HepG2 (cell line): ENCODE measurements around the gene PRM2. TPM values are rescaled to one million over a fixed set of nuclear protein-coding genes. Genes with fewer than 3 reads are reported as not detected.

Source experiments
- CREB3 ChIP-seq: sonication (generic); formaldehyde crosslinking; IDR thresholded peaks from 2 replicates; pipeline ENCODE4 v1.5.0; 2020; ENCODE audit warnings: missing genetic modification reagents
- ETV5 ChIP-seq: IDR thresholded peaks from 2 replicates; pipeline ENCODE4 v1.6.1; 2018; ENCODE audit warnings: missing biosample characterization, missing genetic modification reagents, inconsistent platforms, borderline replicate concordance
- HOMEZ ChIP-seq: IDR thresholded peaks from 2 replicates; pipeline ENCODE4 v1.6.1; 2016; ENCODE audit warnings: low read depth
- NFYB ChIP-seq: sonication (generic); formaldehyde crosslinking; IDR thresholded peaks from 2 replicates; pipeline ENCODE4 v1.4.0; 2020; ENCODE audit warnings: missing genetic modification reagents
- PHF20 ChIP-seq: sonication (generic); formaldehyde crosslinking; IDR thresholded peaks from 2 replicates; pipeline ENCODE4 v1.5.0; 2020; ENCODE audit warnings: mild to moderate bottlenecking, missing genetic modification reagents
- POLR2AphosphoS5 ChIP-seq: IDR thresholded peaks from 2 replicates; pipeline ENCODE4 v1.6.1; 2012; ENCODE audit warnings: low read depth, low read length
- RARG ChIP-seq: sonication (generic); formaldehyde crosslinking; IDR thresholded peaks from 2 replicates; pipeline ENCODE4 v1.4.0; 2020; ENCODE audit warnings: low read depth, mild to moderate bottlenecking, missing genetic modification reagents
- SP5 ChIP-seq: IDR thresholded peaks from 2 replicates; pipeline ENCODE4 v1.6.1; 2016; ENCODE audit warnings: low read depth, borderline replicate concordance
- SSRP1 ChIP-seq: IDR thresholded peaks from 2 replicates; pipeline ENCODE4 v1.6.1; 2016; ENCODE audit warnings: control low read depth
- TBX3 ChIP-seq: fragments of 450-650 bp; IDR thresholded peaks from 2 replicates; pipeline ENCODE4 v1.6.1; 2017; ENCODE audit warnings: antibody characterized with exemption, mild to moderate bottlenecking, inconsistent platforms, borderline replicate concordance
- ZKSCAN1 ChIP-seq: fragments of 150-350 bp; IDR thresholded peaks from 2 replicates; pipeline ENCODE4 v1.6.1; 2014; ENCODE audit warnings: low read length
- ZNF101 ChIP-seq: sonication (generic); formaldehyde crosslinking; IDR thresholded peaks from 2 replicates; pipeline ENCODE4 v1.4.0; 2020; ENCODE audit warnings: mild to moderate bottlenecking, low read depth, missing genetic modification reagents, borderline replicate concordance
- ZNF256 ChIP-seq: sonication (generic); formaldehyde crosslinking; conservative IDR thresholded peaks from 2 replicates; pipeline ENCODE4 v1.4.0; 2020; ENCODE audit warnings: missing genetic modification reagents
- ZNF274 ChIP-seq: sonication (generic); formaldehyde crosslinking; IDR thresholded peaks from 2 replicates; pipeline ENCODE4 v1.5.1; 2020; ENCODE audit warnings: mild to moderate bottlenecking, missing genetic modification reagents
- ZNF576 ChIP-seq: sonication (generic); formaldehyde crosslinking; IDR thresholded peaks from 2 replicates; pipeline ENCODE4 v1.4.0; 2020; ENCODE audit warnings: mild to moderate bottlenecking, missing genetic modification reagents
- ZNF704 ChIP-seq: sonication (generic); formaldehyde crosslinking; IDR thresholded peaks from 2 replicates; pipeline ENCODE4 v1.8.1; 2023; ENCODE audit warnings: mild to moderate bottlenecking, inconsistent platforms, moderate library complexity, missing genetic modification reagents, borderline replicate concordance
- ZSCAN31 ChIP-seq: sonication (generic); formaldehyde crosslinking; IDR thresholded peaks from 2 replicates; pipeline ENCODE4 v1.5.0; 2020; ENCODE audit warnings: low read depth, mild to moderate bottlenecking, missing genetic modification reagents
- ZSCAN9 ChIP-seq: IDR thresholded peaks from 2 replicates; pipeline ENCODE4 v1.6.1; 2016; ENCODE audit warnings: borderline replicate concordance
- polyA plus RNA-seq, 8 experiments: library from polyadenylated mRNA; depleted of rRNA in 3 of 8; stranded (reverse) in 7 of 8; unstranded in 1 of 8; fragments of >200 nt; fragmentation: Illumina TruSeq in 4 of 8; extraction: Trizol in 4 of 8; gene quantifications; 2 replicates each; pipeline versions ENCODE4 v1.2.1 to v1.2.3, GENCODE V29; 2011 to 2016; ENCODE audit warnings: low read depth in 4 of 8, missing spikeins in 1 of 8, mixed read lengths in 1 of 8; ENCODE audit not compliant: insufficient read depth in 1 of 8
- total RNA-seq, 5 experiments: library from RNA; depleted of rRNA; stranded (reverse); fragments of >200 nt; fragmentation: Illumina TruSeq; extraction: Trizol; gene quantifications; 2 replicates each; pipeline ENCODE4 v1.2.3, GENCODE V29; 2016; ENCODE audit warnings: low read depth in 1 of 5
- TF ChIP-seq, protein P1 (sequence below): sonication (generic); formaldehyde crosslinking; IDR thresholded peaks from 2 replicates; pipeline ENCODE4 v1.4.0; 2020; ENCODE audit warnings: missing genetic modification reagents
- TF ChIP-seq, protein P2 (sequence below): sonication (generic); formaldehyde crosslinking; IDR thresholded peaks from 2 replicates; pipeline ENCODE4 v1.5.0; 2020; ENCODE audit warnings: missing genetic modification reagents, mild to moderate bottlenecking, borderline replicate concordance
- TF ChIP-seq, protein P3 (sequence below): IDR thresholded peaks from 2 replicates; pipeline ENCODE4 v1.6.1; 2016; ENCODE audit warnings: missing biosample characterization, missing genetic modification reagents, low read depth

The PRM2 gene
- total and polyA plus RNA-seq, 2 of the 13 experiments (the other 11 are each of a cell fraction or from before 2014, with no cell fraction given), result 0.54 TPM; not detected in 1

DNA sequence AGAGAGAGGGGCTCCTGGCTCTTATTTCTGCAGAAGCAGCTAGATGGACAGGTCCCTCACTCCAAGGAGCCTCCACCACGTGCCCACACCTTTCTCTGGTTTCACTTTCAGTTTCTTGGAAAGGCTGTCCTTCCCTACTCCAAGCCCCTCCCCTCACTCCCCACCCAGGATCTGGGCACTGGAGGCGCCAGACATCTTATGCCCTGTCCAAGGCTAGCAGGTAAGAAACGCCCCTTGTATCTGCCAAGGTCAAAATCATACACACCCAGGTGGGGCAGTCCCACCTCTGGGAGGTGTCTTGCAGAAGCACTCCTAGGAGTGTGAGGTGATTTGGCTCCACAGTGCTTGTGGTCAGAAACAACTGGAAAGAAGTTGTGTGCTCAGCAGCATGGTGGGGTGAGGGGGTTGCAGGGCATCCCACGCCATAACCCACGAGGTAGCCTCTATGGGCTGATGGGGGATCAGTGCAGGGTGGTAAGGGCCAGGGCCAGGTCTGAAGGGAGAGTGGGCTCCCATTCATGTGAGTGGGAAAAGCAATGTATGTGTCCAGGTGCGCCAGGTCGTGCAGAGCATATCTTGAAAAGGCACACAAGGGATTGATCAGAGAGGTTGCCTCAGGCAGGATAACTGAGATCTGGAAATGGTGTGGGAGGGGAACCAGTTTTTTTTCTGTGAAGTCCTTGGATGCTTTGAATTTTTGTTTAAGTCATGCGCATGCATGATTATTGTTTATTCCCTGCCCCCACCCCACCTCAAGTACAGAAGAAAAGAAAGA lies 36.6 kb upstream of the PRM2 start (continued):
- TF ChIP-seq ZNF576 (CRISPR knock-in tag), result no peak
- peak; percentile 35; the same call in 1 of the 2 replicates for TF ChIP-seq HOMEZ
- TF ChIP-seq, protein P1, sequence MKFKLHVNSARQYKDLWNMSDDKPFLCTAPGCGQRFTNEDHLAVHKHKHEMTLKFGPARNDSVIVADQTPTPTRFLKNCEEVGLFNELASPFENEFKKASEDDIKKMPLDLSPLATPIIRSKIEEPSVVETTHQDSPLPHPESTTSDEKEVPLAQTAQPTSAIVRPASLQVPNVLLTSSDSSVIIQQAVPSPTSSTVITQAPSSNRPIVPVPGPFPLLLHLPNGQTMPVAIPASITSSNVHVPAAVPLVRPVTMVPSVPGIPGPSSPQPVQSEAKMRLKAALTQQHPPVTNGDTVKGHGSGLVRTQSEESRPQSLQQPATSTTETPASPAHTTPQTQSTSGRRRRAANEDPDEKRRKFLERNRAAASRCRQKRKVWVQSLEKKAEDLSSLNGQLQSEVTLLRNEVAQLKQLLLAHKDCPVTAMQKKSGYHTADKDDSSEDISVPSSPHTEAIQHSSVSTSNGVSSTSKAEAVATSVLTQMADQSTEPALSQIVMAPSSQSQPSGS, result no peak
- TF ChIP-seq ZSCAN9, result 0 out of 2 replicates have a peak, but pooled peaks have one; percentile 36
- no peak for TF ChIP-seq POLR2AphosphoS5
- 0 out of 2 replicates have a peak, but pooled peaks have one; percentile 7 for TF ChIP-seq NFYB (CRISPR knock-in tag)
- TF ChIP-seq ZKSCAN1, result no peak
- peak; percentile 95 for TF ChIP-seq ZNF274 (CRISPR knock-in tag)
- no peak for TF ChIP-seq ETV5 (CRISPR knock-in tag)
- no peak for TF ChIP-seq ZNF101 (CRISPR knock-in tag)
- peak; percentile 45; the same call in 1 of the 2 replicates for TF ChIP-seq ZNF256
- TF ChIP-seq SP5 (CRISPR knock-in tag), result peak; percentile 29; the same call in 1 of the 2 replicates
- TF ChIP-seq, protein P2, sequence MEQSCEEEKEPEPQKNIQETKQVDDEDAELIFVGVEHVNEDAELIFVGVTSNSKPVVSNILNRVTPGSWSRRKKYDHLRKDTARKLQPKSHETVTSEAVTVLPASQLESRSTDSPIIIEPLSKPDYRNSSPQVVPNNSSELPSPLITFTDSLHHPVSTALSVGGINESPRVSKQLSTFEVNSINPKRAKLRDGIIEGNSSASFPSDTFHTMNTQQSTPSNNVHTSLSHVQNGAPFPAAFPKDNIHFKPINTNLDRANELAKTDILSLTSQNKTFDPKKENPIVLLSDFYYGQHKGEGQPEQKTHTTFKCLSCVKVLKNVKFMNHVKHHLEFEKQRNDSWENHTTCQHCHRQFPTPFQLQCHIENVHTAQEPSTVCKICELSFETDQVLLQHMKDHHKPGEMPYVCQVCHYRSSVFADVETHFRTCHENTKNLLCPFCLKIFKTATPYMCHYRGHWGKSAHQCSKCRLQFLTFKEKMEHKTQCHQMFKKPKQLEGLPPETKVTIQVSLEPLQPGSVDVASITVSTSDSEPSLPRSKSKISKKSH (CRISPR knock-in tag), result peak; percentile 67; the same call in 1 of the 2 replicates
- no peak for TF ChIP-seq RARG
- TF ChIP-seq ZNF704 (CRISPR knock-in tag), result 0 out of 2 replicates have a peak, but pooled peaks have one; percentile 4
- no peak for TF ChIP-seq CREB3 (CRISPR knock-in tag)
- TF ChIP-seq ZSCAN31 (CRISPR knock-in tag), result no peak
- no peak for TF ChIP-seq TBX3
- TF ChIP-seq, protein P3, sequence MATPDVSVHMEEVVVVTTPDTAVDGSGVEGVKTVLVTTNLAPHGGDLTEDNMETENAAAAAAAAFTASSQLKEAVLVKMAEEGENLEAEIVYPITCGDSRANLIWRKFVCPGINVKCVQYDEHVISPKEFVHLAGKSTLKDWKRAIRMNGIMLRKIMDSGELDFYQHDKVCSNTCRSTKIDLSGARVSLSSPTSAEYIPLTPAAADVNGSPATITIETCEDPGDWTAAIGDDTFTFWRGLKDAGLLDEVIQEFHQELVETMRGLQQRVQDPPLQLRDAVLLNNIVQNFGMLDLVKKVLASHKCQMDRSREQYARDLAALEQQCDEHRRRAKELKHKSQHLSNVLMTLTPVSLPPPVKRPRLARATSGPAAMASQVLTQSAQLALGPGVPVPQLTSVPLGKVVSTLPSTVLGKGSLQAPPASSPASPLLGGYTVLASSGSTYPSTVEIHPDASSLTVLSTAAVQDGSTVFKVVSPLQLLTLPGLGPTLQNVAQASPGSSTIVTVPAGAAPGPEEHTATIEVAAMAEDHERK (CRISPR knock-in tag), result no peak
- TF ChIP-seq PHF20 (CRISPR knock-in tag), result no peak
- TF ChIP-seq SSRP1, result peak; percentile 86
